Thymus (tissue), 11 donors: ENCODE data around the gene IGSF3. TPM values are rescaled to one million over a fixed set of nuclear protein-coding genes. Genes with fewer than 3 reads are reported as not detected.
"Not testable (repeated sequence)": the region's sequence is repeated elsewhere in the genome, so short reads cannot be mapped to it uniquely, and the experiment has no call there.

ENCODE experiments used
- DNase-seq, 9 donors: peaks; one replicate each; pipeline ENCODE4 v3.0.0-alpha.2; 2013; ENCODE audit warnings: low spot score in 9 of 9, low read depth in 6 of 9, missing footprints in 1 of 9
- H3K27ac ChIP-seq, 2 donors: one replicate each; pipeline ENCODE4 v1.5.1; 2013; ENCODE audit warnings: control low read depth in 1 of 2, low read depth in 1 of 2, low read length in 1 of 2, mild to moderate bottlenecking in 1 of 2, moderate library complexity in 1 of 2
- H3K27me3 ChIP-seq, 2 donors: one replicate each; pipeline ENCODE4 v1.5.1; 2013; ENCODE audit warnings: low read length in 1 of 2; ENCODE audit not compliant: control insufficient read depth in 2 of 2, insufficient read depth in 1 of 2
- H3K36me3 ChIP-seq, 2 donors: one replicate each; pipeline ENCODE4 v1.5.1; 2013; ENCODE audit warnings: low read length in 1 of 2, mild to moderate bottlenecking in 1 of 2, moderate library complexity in 1 of 2; ENCODE audit not compliant: control insufficient read depth in 2 of 2, insufficient read depth in 2 of 2
- H3K4me1 ChIP-seq, 2 donors: one replicate each; pipeline ENCODE4 v1.5.1; 2013; ENCODE audit warnings: low read length in 2 of 2; ENCODE audit not compliant: control insufficient read depth in 2 of 2, insufficient read depth in 2 of 2
- H3K4me3 ChIP-seq, 2 donors: one replicate each; pipeline ENCODE4 v1.5.1; 2013; ENCODE audit warnings: low read length in 2 of 2, control low read depth in 1 of 2, mild to moderate bottlenecking in 1 of 2
- H3K9me3 ChIP-seq, 2 donors: one replicate each; pipeline ENCODE4 v1.5.1; 2013; ENCODE audit warnings: low read length in 1 of 2, mild to moderate bottlenecking in 1 of 2; ENCODE audit not compliant: control insufficient read depth in 2 of 2, insufficient read depth in 1 of 2
- WGBS: extraction: QIAGEN DNeasy Blood & Tissue Kit; methylation state at CpG from one replicate; pipeline ENCODE4 v1.1.7; 2013; 5-methylcytosine and 5-hydroxymethylcytosine counted together
- polyA plus RNA-seq: library from polyadenylated mRNA; stranded (reverse); fragments of 200-250 nt; gene quantifications from one replicate; pipeline ENCODE4 v1.2.3, GENCODE V29; 2013
- total RNA-seq: library from RNA; stranded (reverse); fragments of 120-200 nt; gene quantifications from one replicate; pipeline ENCODE4 v1.2.4, GENCODE V29; 2013
- donor health status: healthy.

The IGSF3 gene
- total and polyA plus RNA-seq, 2 donors, result 6.4 to 12.5 TPM

- not testable (repeated sequence) for H3K27me3 ChIP-seq, H3K4me3 ChIP-seq, H3K9me3 ChIP-seq, H3K4me1 ChIP-seq, DNase-seq, H3K27ac ChIP-seq, H3K36me3 ChIP-seq
- WGBS, result 42% methylated on average over 7 of the region's 8 CpGs
Measured at GRCh38 chr1:116606067-116606466, 61.5 kb downstream of the IGSF3 start.

DNA sequence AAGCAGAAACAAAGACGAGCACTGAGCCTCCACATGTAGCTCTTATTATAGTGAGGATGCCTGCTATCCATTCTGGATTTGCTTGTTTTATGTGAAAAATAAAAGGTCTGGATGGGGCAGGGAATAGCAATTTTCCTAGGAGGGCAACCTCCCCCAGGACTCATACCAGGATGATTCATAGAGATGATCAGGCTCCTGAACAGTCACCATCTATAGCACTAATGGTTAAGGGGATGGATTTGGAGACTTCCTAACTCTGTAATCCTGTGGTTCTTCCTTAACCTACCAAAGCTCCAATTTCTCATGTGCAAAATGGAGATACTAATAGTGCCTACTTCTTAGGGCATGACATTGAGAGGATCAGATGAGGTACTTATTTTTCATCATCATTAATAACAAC lies 62.2 kb downstream of the IGSF3 start:
- H3K27me3 ChIP-seq, result no peaks in the 10 kb centered on the region
- H3K4me3 ChIP-seq, result no peak overlapping the region
- H3K36me3 ChIP-seq, result no peaks in the 10 kb centered on the region
- no peaks in the 10 kb centered on the region for H3K9me3 ChIP-seq
- 100% methylated on average over 1 of the region's 1 CpG for WGBS
- no peak overlapping the region for H3K27ac ChIP-seq
- DNase-seq, result no peak
- H3K4me1 ChIP-seq, result no peaks in the 10 kb centered on the region

GRCh38 chr1:116604408-116604807 lies 63.1 kb downstream of the IGSF3 start:
- 97% methylated on average over 6 of the region's 6 CpGs for WGBS
- H3K4me3 ChIP-seq, result not testable (repeated sequence)

GRCh38 chr1:116603646-116604045 lies 63.9 kb downstream of the IGSF3 start:
- not testable (repeated sequence) for H3K27me3 ChIP-seq, DNase-seq, H3K4me3 ChIP-seq, H3K4me1 ChIP-seq, H3K36me3 ChIP-seq, H3K27ac ChIP-seq, H3K9me3 ChIP-seq
- WGBS, result 96% methylated on average over 21 of the region's 21 CpGs

More at GRCh38 chr1:116604408-116604807, 63.1 kb downstream of the IGSF3 start:
- not testable (repeated sequence) for DNase-seq, H3K4me1 ChIP-seq, H3K27me3 ChIP-seq, H3K27ac ChIP-seq, H3K9me3 ChIP-seq, H3K36me3 ChIP-seq

DNA sequence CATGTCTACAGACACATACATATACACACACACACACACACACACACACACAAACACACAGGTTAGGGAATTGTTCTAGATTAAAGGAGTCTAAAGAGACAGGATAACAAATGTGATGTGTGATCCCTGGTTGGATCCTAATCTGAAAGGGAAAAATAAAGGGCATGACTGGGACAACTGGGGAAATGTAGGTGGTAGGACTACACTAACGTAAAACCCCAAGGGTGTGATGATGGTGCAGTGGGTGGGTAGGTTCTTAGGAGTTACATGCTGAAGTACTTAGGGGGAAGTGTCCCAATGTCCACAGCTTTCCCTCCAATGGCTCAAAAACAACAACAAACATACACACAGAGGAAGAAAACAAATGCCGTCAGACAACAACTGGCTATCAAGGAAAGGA lies 68.2 kb downstream of the IGSF3 start:
- H3K4me1 ChIP-seq, H3K27me3 ChIP-seq, H3K9me3 ChIP-seq, H3K27ac ChIP-seq, DNase-seq, H3K36me3 ChIP-seq, H3K4me3 ChIP-seq: not testable (repeated sequence)
- WGBS, result 100% methylated on average over 2 of the region's 2 CpGs

GRCh38 chr1:116598420-116599036 lies 69.0 kb downstream of the IGSF3 start:
- H3K4me3 ChIP-seq, DNase-seq, H3K27me3 ChIP-seq, H3K36me3 ChIP-seq, H3K9me3 ChIP-seq, H3K4me1 ChIP-seq, H3K27ac ChIP-seq: not testable (repeated sequence)
- WGBS, result 92% methylated on average over 11 of the region's 11 CpGs

- not testable (repeated sequence) for H3K36me3 ChIP-seq, H3K9me3 ChIP-seq, H3K27me3 ChIP-seq, H3K27ac ChIP-seq, DNase-seq, H3K4me3 ChIP-seq, H3K4me1 ChIP-seq
- WGBS, result 69% methylated on average over 2 of the region's 2 CpGs
Measured at GRCh38 chr1:116597388-116597787, 70.1 kb downstream of the IGSF3 start.

GRCh38 chr1:116596742-116597307 lies 70.7 kb downstream of the IGSF3 start:
- H3K9me3 ChIP-seq, H3K4me3 ChIP-seq, H3K4me1 ChIP-seq, DNase-seq, H3K27ac ChIP-seq, H3K36me3 ChIP-seq, H3K27me3 ChIP-seq: not testable (repeated sequence)
- 88% methylated on average over 5 of the region's 5 CpGs for WGBS

DNA sequence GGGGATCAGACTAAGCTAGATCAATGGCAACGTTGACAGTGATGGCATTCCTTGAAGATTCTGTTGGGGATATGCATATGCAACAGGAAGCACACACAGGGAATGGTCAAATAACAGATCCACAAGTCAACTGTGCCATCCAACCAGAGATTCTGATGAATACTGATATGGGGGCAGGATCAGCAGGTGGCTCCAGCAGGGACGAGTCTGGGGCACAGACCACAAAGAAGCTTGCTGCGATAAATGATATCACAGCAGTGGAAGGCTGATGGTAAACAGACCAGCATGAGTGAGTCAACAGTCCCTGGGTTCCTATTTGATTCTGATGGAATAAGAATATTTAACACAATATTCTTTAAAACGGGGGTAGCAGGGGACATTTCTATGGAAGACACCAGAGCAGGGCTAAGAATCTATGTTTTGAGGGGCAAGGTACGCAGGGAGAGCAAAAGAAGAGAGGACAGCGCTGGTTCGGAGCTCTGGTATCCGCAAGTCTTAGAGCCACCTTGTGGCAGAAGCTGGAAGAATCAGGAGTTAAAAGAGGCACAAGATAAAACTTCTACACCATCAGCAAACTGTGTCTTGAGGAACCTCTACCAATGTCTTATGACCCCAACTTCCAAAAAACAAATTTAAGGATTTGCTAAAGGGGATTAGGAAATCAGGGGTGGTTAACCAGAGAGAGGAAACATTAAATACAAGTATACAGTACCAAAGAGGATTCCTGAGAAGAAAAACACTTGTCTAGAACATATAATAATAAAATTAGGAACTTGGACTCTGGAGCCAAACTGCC lies 71.4 kb downstream of the IGSF3 start:
- H3K4me3 ChIP-seq, H3K36me3 ChIP-seq: not testable (repeated sequence)
- 11% methylated on average over 8 of the region's 8 CpGs for WGBS

More for the DNA sequence above, 71.4 kb downstream of the IGSF3 start:
- not testable (repeated sequence) for H3K4me1 ChIP-seq, H3K27ac ChIP-seq, H3K9me3 ChIP-seq, H3K27me3 ChIP-seq
- DNase-seq, result peak in 3 of 9 donors; percentile 26 to 50 (median 46)
